ENCODE results near the gene MESD. TPM values are rescaled to one million over a fixed set of nuclear protein-coding genes. Genes with fewer than 3 reads are reported as not detected.

The MESD gene
- polyA plus RNA-seq, 1 donor: 29.6 TPM

DNA sequence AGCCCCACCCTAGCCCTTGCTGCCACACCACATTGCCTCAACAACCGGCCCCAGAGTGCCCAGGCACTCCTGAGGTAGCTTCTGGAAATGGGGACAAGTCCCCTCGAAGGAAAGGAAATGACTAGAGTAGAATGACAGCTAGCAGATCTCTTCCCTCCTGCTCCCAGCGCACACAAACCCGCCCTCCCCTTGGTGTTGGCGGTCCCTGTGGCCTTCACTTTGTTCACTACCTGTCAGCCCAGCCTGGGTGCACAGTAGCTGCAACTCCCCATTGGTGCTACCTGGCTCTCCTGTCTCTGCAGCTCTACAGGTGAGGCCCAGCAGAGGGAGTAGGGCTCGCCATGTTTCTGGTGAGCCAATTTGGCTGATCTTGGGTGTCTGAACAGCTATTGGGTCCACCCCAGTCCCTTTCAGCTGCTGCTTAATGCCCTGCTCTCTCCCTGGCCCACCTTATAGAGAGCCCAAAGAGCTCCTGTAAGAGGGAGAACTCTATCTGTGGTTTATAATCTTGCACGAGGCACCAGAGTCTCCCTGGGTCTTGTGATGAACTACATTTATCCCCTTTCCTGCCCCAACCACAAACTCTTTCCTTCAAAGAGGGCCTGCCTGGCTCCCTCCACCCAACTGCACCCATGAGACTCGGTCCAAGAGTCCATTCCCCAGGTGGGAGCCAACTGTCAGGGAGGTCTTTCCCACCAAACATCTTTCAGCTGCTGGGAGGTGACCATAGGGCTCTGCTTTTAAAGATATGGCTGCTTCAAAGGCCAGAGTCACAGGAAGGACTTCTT lies 39.1 kb downstream of the MESD start:
- Histone ChIP-seq H3K27ac (ENCODE audit: low read length) (no peak overlapping the region), H3K9me3 (ENCODE audit: control insufficient read depth, low read depth, low read length) (no peaks in the 10 kb centered on the region), H3K36me3 (ENCODE audit: control insufficient read depth, insufficient read depth, low read length) (peaks cover 55% of the 10 kb centered on the region), H3K4me3 (ENCODE audit: low read length) (no peak overlapping the region), H3K4me1 (ENCODE audit: control insufficient read depth, insufficient read depth, low read length) (no peaks in the 10 kb centered on the region), H3K27me3 (ENCODE audit: control insufficient read depth, insufficient read depth, low read length) (no peaks in the 10 kb centered on the region)
- WGBS (ENCODE audit: insufficient coverage, low lambda C conversion rate): 100% methylated on average over 2 of the region's 8 CpGs
- DNase-seq: no peak

DNA sequence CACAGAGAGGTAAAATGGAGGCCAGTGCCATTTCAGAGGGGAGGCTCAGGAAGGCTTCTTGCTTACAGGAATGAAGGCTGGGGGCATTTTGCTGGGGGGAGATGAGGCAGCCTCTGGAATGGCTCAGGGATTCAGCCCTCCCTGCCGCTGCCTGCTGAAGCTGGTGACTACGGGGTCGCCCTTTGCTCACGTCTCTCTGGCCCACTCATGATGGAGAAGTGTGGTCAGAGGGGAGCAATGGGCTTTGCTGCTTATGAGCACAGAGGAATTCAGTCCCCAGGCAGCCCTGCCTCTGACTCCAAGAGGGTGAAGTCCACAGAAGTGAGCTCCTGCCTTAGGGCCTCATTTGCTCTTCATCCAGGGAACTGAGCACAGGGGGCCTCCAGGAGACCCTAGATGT lies 39.9 kb downstream of the MESD start:
- DNase-seq: no peak
- Histone ChIP-seq H3K4me1 (ENCODE audit: control insufficient read depth, insufficient read depth, low read length) (no peaks in the 10 kb centered on the region), H3K27me3 (ENCODE audit: control insufficient read depth, insufficient read depth, low read length) (no peaks in the 10 kb centered on the region), H3K4me3 (ENCODE audit: low read length) (no peak overlapping the region), H3K27ac (ENCODE audit: low read length) (no peak overlapping the region), H3K36me3 (ENCODE audit: control insufficient read depth, insufficient read depth, low read length) (peaks cover 55% of the 10 kb centered on the region), H3K9me3 (ENCODE audit: control insufficient read depth, low read depth, low read length) (no peaks in the 10 kb centered on the region)
- no CpG with 5 or more reads among the region's 4 CpGs for whole genome bisulfite sequencing (ENCODE audit: insufficient coverage, low lambda C conversion rate)

DNA sequence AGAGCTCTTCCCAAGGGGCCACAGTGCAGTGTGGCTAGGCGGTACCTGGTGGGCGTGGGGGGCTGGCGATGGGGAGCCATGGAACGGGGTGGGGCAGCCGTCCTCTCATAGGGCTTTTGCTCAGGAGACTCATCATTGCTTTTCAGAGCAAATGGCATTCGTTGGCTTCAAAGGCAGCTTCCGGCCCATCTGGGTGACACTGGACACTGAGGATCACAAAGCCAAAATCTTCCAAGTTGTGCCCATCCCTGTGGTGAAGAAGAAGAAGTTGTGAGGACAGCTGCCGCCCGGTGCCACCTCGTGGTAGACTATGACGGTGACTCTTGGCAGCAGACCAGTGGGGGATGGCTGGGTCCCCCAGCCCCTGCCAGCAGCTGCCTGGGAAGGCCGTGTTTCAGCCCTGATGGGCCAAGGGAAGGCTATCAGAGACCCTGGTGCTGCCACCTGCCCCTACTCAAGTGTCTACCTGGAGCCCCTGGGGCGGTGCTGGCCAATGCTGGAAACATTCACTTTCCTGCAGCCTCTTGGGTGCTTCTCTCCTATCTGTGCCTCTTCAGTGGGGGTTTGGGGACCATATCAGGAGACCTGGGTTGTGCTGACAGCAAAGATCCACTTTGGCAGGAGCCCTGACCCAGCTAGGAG lies 40.8 kb downstream of the MESD start:
- WGBS (ENCODE audit: insufficient coverage, low lambda C conversion rate): no CpG with 5 or more reads among the region's 13 CpGs
- no peak for DNase-seq
- H3K36me3 ChIP-seq (ENCODE audit: control insufficient read depth, insufficient read depth, low read length): peaks cover 55% of the 10 kb centered on the region

DNA sequence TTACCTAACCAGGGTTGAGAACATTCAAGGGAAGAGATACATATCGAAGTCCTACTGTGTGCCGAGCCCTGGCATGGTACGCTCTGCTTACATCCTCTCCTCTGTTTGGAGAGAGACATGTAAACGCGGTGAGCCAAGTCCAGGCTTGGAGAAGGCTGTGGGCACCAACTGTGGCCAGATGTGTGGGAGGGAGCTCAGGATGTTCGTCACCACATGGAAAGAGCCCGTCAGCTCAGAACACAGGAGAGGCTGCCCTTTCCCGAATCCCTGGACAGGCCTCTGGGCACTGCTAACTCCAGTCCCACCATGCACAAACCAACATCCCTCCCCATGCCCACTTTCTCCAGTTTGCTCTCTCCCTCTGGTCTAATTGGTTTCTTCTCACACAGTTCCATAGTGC lies 43.0 kb downstream of the MESD start:
- DNase-seq: no peak

More for the DNA sequence above, 40.8 kb downstream of the MESD start:
- Histone ChIP-seq H3K9me3 (ENCODE audit: control insufficient read depth, low read depth, low read length) (no peaks in the 10 kb centered on the region), H3K4me1 (ENCODE audit: control insufficient read depth, insufficient read depth, low read length) (no peaks in the 10 kb centered on the region), H3K27ac (ENCODE audit: low read length) (no peak overlapping the region), H3K27me3 (ENCODE audit: control insufficient read depth, insufficient read depth, low read length) (no peaks in the 10 kb centered on the region), H3K4me3 (ENCODE audit: low read length) (no peak overlapping the region)

DNA sequence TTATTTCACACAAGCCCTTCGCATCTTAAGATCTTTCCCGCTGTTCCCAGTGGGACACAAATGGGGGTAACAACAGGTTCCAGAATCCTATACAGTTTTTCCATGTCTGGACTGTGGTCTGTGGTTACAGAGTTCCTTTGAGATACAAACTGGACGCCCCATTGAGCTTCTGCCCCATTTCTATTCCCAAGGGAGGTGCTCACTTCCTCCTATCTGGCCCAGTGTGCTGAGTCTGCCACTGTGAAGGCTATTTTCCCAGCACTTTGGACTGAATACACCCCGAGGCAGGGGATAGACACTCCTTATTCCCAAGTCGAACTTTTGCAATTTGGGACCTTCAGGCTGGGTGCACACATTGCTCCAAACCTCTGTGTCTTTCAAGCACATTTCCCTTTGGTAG lies 44.0 kb downstream of the MESD start:
- 100% methylated on average over 2 of the region's 5 CpGs for WGBS (ENCODE audit: insufficient coverage, low lambda C conversion rate)
- Histone ChIP-seq H3K4me1 (ENCODE audit: control insufficient read depth, insufficient read depth, low read length) (no peaks in the 10 kb centered on the region), H3K27ac (ENCODE audit: low read length) (no peak overlapping the region), H3K27me3 (ENCODE audit: control insufficient read depth, insufficient read depth, low read length) (no peaks in the 10 kb centered on the region), H3K9me3 (ENCODE audit: control insufficient read depth, low read depth, low read length) (no peaks in the 10 kb centered on the region), H3K4me3 (ENCODE audit: low read length) (no peak overlapping the region), H3K36me3 (ENCODE audit: control insufficient read depth, insufficient read depth, low read length) (peaks cover 62% of the 10 kb centered on the region)
- DNase-seq: no peak

More for the DNA sequence above, 43.0 kb downstream of the MESD start:
- Histone ChIP-seq H3K4me1 (ENCODE audit: control insufficient read depth, insufficient read depth, low read length) (no peaks in the 10 kb centered on the region), H3K9me3 (ENCODE audit: control insufficient read depth, low read depth, low read length) (no peaks in the 10 kb centered on the region), H3K27ac (ENCODE audit: low read length) (no peak overlapping the region), H3K4me3 (ENCODE audit: low read length) (no peak overlapping the region), H3K27me3 (ENCODE audit: control insufficient read depth, insufficient read depth, low read length) (no peaks in the 10 kb centered on the region), H3K36me3 (ENCODE audit: control insufficient read depth, insufficient read depth, low read length) (peaks cover 63% of the 10 kb centered on the region)
- WGBS (ENCODE audit: insufficient coverage, low lambda C conversion rate): no CpG with 5 or more reads among the region's 8 CpGs

DNA sequence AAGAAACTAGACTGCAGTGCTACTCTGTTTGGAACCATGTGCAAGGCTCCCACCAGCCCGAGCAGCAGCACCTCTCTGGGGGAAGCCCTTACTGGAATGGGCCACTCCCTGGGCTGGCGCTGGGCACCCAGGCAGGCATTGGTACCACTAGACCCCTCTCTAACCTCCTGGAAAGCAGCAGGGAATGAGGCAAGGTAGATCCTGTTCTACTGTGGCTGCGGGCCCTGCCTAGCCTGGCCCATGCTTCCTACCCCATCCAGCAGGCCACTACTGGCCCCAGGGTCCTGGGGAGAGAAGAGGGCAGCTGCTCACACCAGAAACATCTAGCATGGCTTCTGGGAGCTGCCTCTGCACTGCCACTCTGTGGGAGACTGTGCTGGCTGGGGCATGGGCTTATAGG lies 44.8 kb downstream of the MESD start:
- Histone ChIP-seq H3K9me3 (ENCODE audit: control insufficient read depth, low read depth, low read length) (no peaks in the 10 kb centered on the region), H3K4me1 (ENCODE audit: control insufficient read depth, insufficient read depth, low read length) (no peaks in the 10 kb centered on the region), H3K27ac (ENCODE audit: low read length) (no peak overlapping the region), H3K27me3 (ENCODE audit: control insufficient read depth, insufficient read depth, low read length) (no peaks in the 10 kb centered on the region), H3K4me3 (ENCODE audit: low read length) (no peak overlapping the region), H3K36me3 (ENCODE audit: control insufficient read depth, insufficient read depth, low read length) (peaks cover 61% of the 10 kb centered on the region)
- no CpG with 5 or more reads among the region's 3 CpGs for WGBS (ENCODE audit: insufficient coverage, low lambda C conversion rate)
- no peak for DNase-seq

DNA sequence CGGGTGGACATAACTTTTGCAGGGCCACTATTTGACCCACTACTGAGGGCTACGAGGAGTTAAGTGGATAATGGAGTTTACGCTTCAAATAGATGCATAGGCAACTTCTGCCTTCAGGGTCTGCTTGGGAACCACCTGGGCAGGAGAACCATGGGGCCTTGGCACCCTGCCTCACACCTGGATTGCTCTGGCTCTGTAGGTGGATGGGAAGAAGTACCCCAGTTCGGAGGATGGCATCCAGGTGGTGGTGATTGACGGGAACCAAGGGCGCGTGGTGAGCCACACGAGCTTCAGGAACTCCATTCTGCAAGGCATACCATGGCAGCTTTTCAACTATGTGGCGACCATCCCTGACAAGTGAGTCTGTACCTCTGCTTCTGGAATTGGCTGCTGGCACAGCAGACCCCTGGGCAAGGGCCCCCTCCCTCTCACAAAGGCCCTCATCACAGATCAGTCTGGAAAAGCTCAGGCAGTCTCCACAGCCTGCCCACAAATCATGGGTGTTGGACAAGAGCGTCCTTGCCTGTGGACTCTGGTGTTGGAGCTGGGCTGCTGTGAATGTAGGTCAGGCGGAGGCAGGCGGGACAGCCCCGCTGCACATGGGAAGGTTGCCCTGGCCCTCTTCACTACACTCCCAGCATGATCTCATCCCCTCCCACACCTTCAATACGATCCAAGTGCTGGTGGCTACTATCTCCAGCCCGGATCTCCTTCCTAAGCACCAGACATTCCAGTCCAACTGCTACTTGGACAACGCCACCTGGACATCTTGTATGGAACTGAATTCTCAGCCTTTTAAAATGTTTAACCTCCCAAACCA lies 46.7 kb downstream of the MESD start:
- Histone ChIP-seq H3K9me3 (ENCODE audit: control insufficient read depth, low read depth, low read length) (no peaks in the 10 kb centered on the region), H3K36me3 (ENCODE audit: control insufficient read depth, insufficient read depth, low read length) (peaks cover 42% of the 10 kb centered on the region), H3K27me3 (ENCODE audit: control insufficient read depth, insufficient read depth, low read length) (no peaks in the 10 kb centered on the region), H3K27ac (ENCODE audit: low read length) (no peak overlapping the region), H3K4me1 (ENCODE audit: control insufficient read depth, insufficient read depth, low read length) (no peaks in the 10 kb centered on the region), H3K4me3 (ENCODE audit: low read length) (no peak overlapping the region)
- DNase-seq: no peak
- no CpG with 5 or more reads among the region's 16 CpGs for WGBS (ENCODE audit: insufficient coverage, low lambda C conversion rate)

DNA sequence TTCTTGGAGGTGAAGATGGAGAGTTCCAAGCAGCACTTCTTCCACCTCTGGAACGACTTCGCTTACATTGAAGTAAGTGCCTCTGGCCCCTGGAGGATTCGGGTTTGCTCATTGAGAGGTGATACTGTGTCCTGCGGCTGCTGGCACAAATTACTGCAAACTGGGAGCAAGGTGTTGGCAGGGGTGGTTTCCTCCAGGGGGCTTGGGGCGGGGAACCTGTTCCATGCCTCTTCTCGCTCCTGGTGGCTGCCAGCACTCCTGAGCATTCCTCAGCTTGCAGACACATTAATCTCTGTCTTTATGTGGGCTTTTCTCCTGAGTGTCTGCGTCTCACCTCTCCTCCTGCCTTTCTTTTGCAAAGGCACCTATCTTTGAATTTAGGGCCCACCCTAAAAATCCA lies 47.4 kb downstream of the MESD start:
- Histone ChIP-seq H3K4me3 (ENCODE audit: low read length) (no peak overlapping the region), H3K4me1 (ENCODE audit: control insufficient read depth, insufficient read depth, low read length) (no peaks in the 10 kb centered on the region), H3K27me3 (ENCODE audit: control insufficient read depth, insufficient read depth, low read length) (no peaks in the 10 kb centered on the region), H3K36me3 (ENCODE audit: control insufficient read depth, insufficient read depth, low read length) (peaks cover 36% of the 10 kb centered on the region), H3K9me3 (ENCODE audit: control insufficient read depth, low read depth, low read length) (no peaks in the 10 kb centered on the region), H3K27ac (ENCODE audit: low read length) (no peak overlapping the region)
- DNase-seq: no peak
- no CpG with 5 or more reads among the region's 7 CpGs for WGBS (ENCODE audit: insufficient coverage, low lambda C conversion rate)

DNA sequence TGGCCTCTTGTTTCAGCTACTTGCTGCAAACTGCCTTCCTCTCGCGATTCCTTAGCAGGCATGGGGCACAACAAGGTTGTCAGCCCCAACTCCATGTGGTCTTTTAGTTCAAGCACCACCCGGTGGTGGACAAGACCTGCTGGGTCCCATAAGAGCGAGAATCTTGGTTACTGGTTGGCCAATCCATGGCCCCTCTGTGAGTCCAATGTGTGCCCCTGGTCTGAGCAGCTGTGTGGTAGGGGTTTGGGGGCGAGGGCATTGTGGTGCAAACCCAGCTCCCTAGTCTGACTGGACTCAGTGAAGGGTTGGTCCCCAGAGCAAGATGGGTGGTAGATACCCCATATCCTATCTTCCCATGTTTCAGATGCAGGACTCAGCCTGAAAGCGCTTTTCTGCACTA lies 48.8 kb downstream of the MESD start:
- H3K4me1 ChIP-seq (ENCODE audit: control insufficient read depth, insufficient read depth, low read length): no peaks in the 10 kb centered on the region
- H3K9me3 ChIP-seq (ENCODE audit: control insufficient read depth, low read depth, low read length): no peaks in the 10 kb centered on the region
- peaks cover 22% of the 10 kb centered on the region for H3K36me3 ChIP-seq (ENCODE audit: control insufficient read depth, insufficient read depth, low read length)
- no peak overlapping the region for H3K27ac ChIP-seq (ENCODE audit: low read length)
- no peak for DNase-seq
- no CpG with 5 or more reads among the region's 6 CpGs for WGBS (ENCODE audit: insufficient coverage, low lambda C conversion rate)
- no peaks in the 10 kb centered on the region for H3K27me3 ChIP-seq (ENCODE audit: control insufficient read depth, insufficient read depth, low read length)
- H3K4me3 ChIP-seq (ENCODE audit: low read length): no peak overlapping the region

DNA sequence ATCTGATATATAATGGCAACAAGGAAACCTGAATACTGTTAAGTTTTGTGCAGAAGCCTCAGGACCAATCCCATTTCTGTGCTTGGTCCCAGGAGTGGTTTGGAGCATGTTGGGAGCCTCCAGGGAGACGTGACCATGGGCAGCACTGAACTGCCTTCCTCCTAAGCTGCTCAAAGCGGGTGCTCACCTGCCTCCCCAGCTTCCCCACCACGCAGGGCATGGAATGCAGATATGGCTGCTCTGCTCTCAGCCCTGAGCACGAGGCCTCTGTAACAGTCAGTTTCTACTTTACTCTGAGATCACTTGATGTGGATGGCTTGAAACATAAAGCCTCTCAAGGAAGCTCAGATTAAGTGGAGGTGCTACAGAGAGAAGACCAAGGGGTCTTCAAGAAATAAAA lies 49.3 kb downstream of the MESD start:
- DNase-seq: no peak
- no peak overlapping the region for H3K4me3 ChIP-seq (ENCODE audit: low read length)
- peaks cover 22% of the 10 kb centered on the region for H3K36me3 ChIP-seq (ENCODE audit: control insufficient read depth, insufficient read depth, low read length)
- H3K9me3 ChIP-seq (ENCODE audit: control insufficient read depth, low read depth, low read length): no peaks in the 10 kb centered on the region
- no peaks in the 10 kb centered on the region for H3K4me1 ChIP-seq (ENCODE audit: control insufficient read depth, insufficient read depth, low read length)
- H3K27ac ChIP-seq (ENCODE audit: low read length): no peak overlapping the region
- no CpG with 5 or more reads among the region's 4 CpGs for WGBS (ENCODE audit: insufficient coverage, low lambda C conversion rate)
- H3K27me3 ChIP-seq (ENCODE audit: control insufficient read depth, insufficient read depth, low read length): no peaks in the 10 kb centered on the region

Measured in large intestine (tissue), 3 donors.